HepG2 (cell line): Measurements from ENCODE around the gene NOTUM. TPM values are rescaled to one million over a fixed set of nuclear protein-coding genes. Genes with fewer than 3 reads are reported as not detected.

Experiments
- ATAC-seq: fragments of 200-7000 bp; cut with Tn5 transposase; 3 replicates; pipeline ENCODE4 v1.9.1; 2020; ENCODE audit warnings: mild to moderate bottlenecking, moderate library complexity
- BruUV-seq: library from RNA; stranded (reverse); fragments of 400-500 nt; replicated peaks from 2 replicates; lab custom pipeline; 2021; lab: Mats Ljungman, UMichigan
- CTCF ChIA-PET: fragments of 300-600 bp; formaldehyde crosslinking; extraction: SDS; loops from one replicate; lab custom pipeline; 2021; ENCODE audit warnings: low total read pairs, inconsistent platforms, low intra/inter-chr PET ratio; lab: Yijun Ruan, JAX
- POLR2A ChIA-PET: fragments of 350-600 bp; sonication (Branson Sonifier 250); formaldehyde crosslinking; loops from one replicate; lab custom pipeline; 2020; ENCODE audit warnings: antibody characterized with exemption, inconsistent platforms; lab: Yijun Ruan, JAX
- DNase-seq: peaks from one replicate; pipeline ENCODE4 v3.0.0-alpha.2; 2015; ENCODE audit warnings: low spot score
- FAIRE-seq: peaks from 3 replicates; lab custom pipeline; 2011; peaks lifted over from hg19 to GRCh38; lab: Jason Lieb, UNC
- H2AFZ ChIP-seq: one replicate; pipeline ENCODE4 v1.6.1; 2011; ENCODE audit warnings: low read length, inconsistent platforms
- H3K27ac ChIP-seq: fragments of 300-600 bp; 3 replicates; pipeline ENCODE4 v1.8.0; 2011; ENCODE audit warnings: mixed run types, mild to moderate bottlenecking, mixed read lengths, low read length, inconsistent platforms; ENCODE audit not compliant: insufficient read depth; ENCODE audit errors: extremely low read length
- H3K27me3 ChIP-seq, 2 experiments: fragments of 200-600 bp in 1 of 2; 2 replicates in 1 of 2; 3 replicates in 1 of 2; pipeline versions ENCODE4 v1.6.0 to v1.8.0; 2011; ENCODE audit warnings: low read length in 2 of 2, mild to moderate bottlenecking in 2 of 2, moderate library complexity in 2 of 2, inconsistent platforms in 1 of 2; ENCODE audit not compliant: insufficient read depth in 2 of 2, control insufficient read depth in 1 of 2
- H3K36me3 ChIP-seq, 2 experiments: fragments of 200-600 bp in 1 of 2; replicated peaks in 1 of 2; 2 replicates in 1 of 2; 3 replicates in 1 of 2; pipeline versions ENCODE4 v1.5.1 to v1.8.0; 2011; ENCODE audit warnings: low read length in 2 of 2, inconsistent platforms in 1 of 2; ENCODE audit not compliant: insufficient read depth in 2 of 2, control insufficient read depth in 1 of 2
- H3K4me1 ChIP-seq: 2 replicates; pipeline ENCODE4 v1.5.1; 2012; ENCODE audit warnings: low read length, inconsistent platforms; ENCODE audit not compliant: insufficient read depth
- H3K4me2 ChIP-seq: 2 replicates; pipeline ENCODE4 v1.6.0; 2011; ENCODE audit warnings: low read depth, low read length, inconsistent platforms
- H3K4me3 ChIP-seq, 3 experiments: fragments of 200-600 bp in 1 of 3; sonication (generic), shearing (Covaris generic) in 1 of 3; replicated peaks in 1 of 3; 2 replicates each; pipeline ENCODE4 v1.5.1; 2011 to 2016; ENCODE audit warnings: low read length in 3 of 3, inconsistent platforms in 2 of 3, low read depth in 2 of 3, mild to moderate bottlenecking in 2 of 3, control low read depth in 1 of 3, mixed read lengths in 1 of 3; ENCODE audit not compliant: insufficient read depth in 1 of 3
- H3K79me2 ChIP-seq: one replicate; pipeline ENCODE4 v1.6.1; 2011; ENCODE audit warnings: low read length, inconsistent platforms; ENCODE audit not compliant: insufficient read depth
- H3K9ac ChIP-seq: 2 replicates; pipeline ENCODE4 v1.6.0; 2011; ENCODE audit warnings: mild to moderate bottlenecking, low read depth, low read length, inconsistent platforms; ENCODE audit not compliant: insufficient read depth
- H3K9me3 ChIP-seq: 2 replicates; pipeline ENCODE4 v1.5.1; 2012; ENCODE audit warnings: mild to moderate bottlenecking, low read length
- H4K20me1 ChIP-seq: 2 replicates; pipeline ENCODE4 v1.6.0; 2011; ENCODE audit warnings: inconsistent platforms, mild to moderate bottlenecking, low read length, moderate library complexity; ENCODE audit not compliant: insufficient read depth
- ARNTL ChIP-seq: sonication (generic); formaldehyde crosslinking; IDR thresholded peaks from 2 replicates; pipeline ENCODE4 v1.4.0; 2020; ENCODE audit warnings: mild to moderate bottlenecking, missing genetic modification reagents
- EP300 ChIP-seq, 3 experiments: sonication (generic) in 1 of 3; formaldehyde crosslinking in 1 of 3; IDR thresholded peaks; 2 replicates each; pipeline versions ENCODE4 v1.5.1 to v1.6.1; 2011 to 2020; ENCODE audit warnings: low read depth in 2 of 3, low read length in 2 of 3, borderline replicate concordance in 1 of 3, improper control_type of control experiment in 1 of 3, mild to moderate bottlenecking in 1 of 3, missing genetic modification reagents in 1 of 3, moderate library complexity in 1 of 3
- FOXK2 ChIP-seq: fragments of 450-650 bp; IDR thresholded peaks from 2 replicates; pipeline ENCODE4 v1.6.1; 2016
- KAT8 ChIP-seq: IDR thresholded peaks from 2 replicates; pipeline ENCODE4 v1.6.1; 2016; ENCODE audit warnings: missing genetic modification reagents, missing compliant biosample characterization
- KLF16 ChIP-seq, 2 experiments: sonication (generic) in 1 of 2; formaldehyde crosslinking in 1 of 2; IDR thresholded peaks; 2 replicates each; pipeline versions ENCODE4 v1.6.1 to v1.8.0; 2016 to 2023; ENCODE audit warnings: missing genetic modification reagents in 2 of 2, missing compliant biosample characterization in 1 of 2
- NAIF1 ChIP-seq: sonication (generic); formaldehyde crosslinking; IDR thresholded peaks from 2 replicates; pipeline ENCODE4 v1.5.0; 2020; ENCODE audit warnings: mild to moderate bottlenecking, missing genetic modification reagents, borderline replicate concordance
- NR2C2 ChIP-seq: sonication (generic); formaldehyde crosslinking; IDR thresholded peaks from 2 replicates; pipeline ENCODE4 v1.4.0; 2020; ENCODE audit warnings: missing genetic modification reagents, mild to moderate bottlenecking, moderate library complexity, borderline replicate concordance
- PHF20 ChIP-seq: sonication (generic); formaldehyde crosslinking; IDR thresholded peaks from 2 replicates; pipeline ENCODE4 v1.5.0; 2020; ENCODE audit warnings: mild to moderate bottlenecking, missing genetic modification reagents
- PHF8 ChIP-seq: sonication (generic); formaldehyde crosslinking; IDR thresholded peaks from 2 replicates; pipeline ENCODE4 v1.5.0; 2020; ENCODE audit warnings: missing genetic modification reagents
- RBFOX2 ChIP-seq: fragments of 200-400 bp; formaldehyde crosslinking; IDR thresholded peaks from 2 replicates; pipeline ENCODE4 v1.6.1; 2017; ENCODE audit warnings: low read depth, mild to moderate bottlenecking, low read length
- RBM39 ChIP-seq: fragments of 200-400 bp; formaldehyde crosslinking; IDR thresholded peaks from one replicate; pipeline ENCODE4 v1.6.1; 2018; ENCODE audit warnings: antibody characterized with exemption, mild to moderate bottlenecking, low read depth, low read length; ENCODE audit not compliant: poor library complexity, severe bottlenecking
- ZBTB7B ChIP-seq: sonication (generic); formaldehyde crosslinking; IDR thresholded peaks from 2 replicates; pipeline ENCODE4 v1.4.0; 2020; ENCODE audit warnings: missing genetic modification reagents
- ZNF674 ChIP-seq: sonication (generic); formaldehyde crosslinking; IDR thresholded peaks from 2 replicates; pipeline ENCODE4 v1.5.0; 2020; ENCODE audit warnings: low read depth, mild to moderate bottlenecking, missing genetic modification reagents
- ZSCAN12 ChIP-seq: sonication (generic); formaldehyde crosslinking; IDR thresholded peaks from 2 replicates; pipeline ENCODE4 v1.9.0; 2021; ENCODE audit warnings: mild to moderate bottlenecking, missing genetic modification reagents
- WGBS: methylation state at CpG from one replicate; pipeline ENCODE4 v1.1.6; 2017; ENCODE audit warnings: low lambda C conversion rate; 5-methylcytosine and 5-hydroxymethylcytosine counted together
- in situ Hi-C: cut with HindIII; loops from 2 replicates; pipeline ENCODE4 v1.10.0; 2017; ENCODE audit warnings: low pct_unique_long_range_greater_than_20kb; ENCODE audit not compliant: extremely low pct_ligation_motif_present
- intact Hi-C: fragments of 100-400 bp; cut with micrococcal nuclease; formaldehyde crosslinking; loops from one replicate; pipeline ENCODE4 v1.10.0; 2022; ENCODE audit not compliant: unreplicated experiment
- polyA plus RNA-seq, 8 experiments: library from polyadenylated mRNA; depleted of rRNA in 3 of 8; stranded (reverse) in 7 of 8; unstranded in 1 of 8; fragments of >200 nt; fragmentation: Illumina TruSeq in 4 of 8; extraction: Trizol in 4 of 8; gene quantifications; 2 replicates each; pipeline versions ENCODE4 v1.2.1 to v1.2.3, GENCODE V29; 2011 to 2016; ENCODE audit warnings: low read depth in 4 of 8, missing spikeins in 1 of 8, mixed read lengths in 1 of 8; ENCODE audit not compliant: insufficient read depth in 1 of 8
- total RNA-seq, 5 experiments: library from RNA; depleted of rRNA; stranded (reverse); fragments of >200 nt; fragmentation: Illumina TruSeq; extraction: Trizol; gene quantifications; 2 replicates each; pipeline ENCODE4 v1.2.3, GENCODE V29; 2016; ENCODE audit warnings: low read depth in 1 of 5
- TF ChIP-seq, protein P1 (sequence below): IDR thresholded peaks from 2 replicates; pipeline ENCODE4 v1.6.1; 2016; ENCODE audit warnings: mild to moderate bottlenecking, missing biosample characterization, missing genetic modification reagents
- TF ChIP-seq, protein P2 (sequence below): sonication (generic); formaldehyde crosslinking; IDR thresholded peaks from 2 replicates; pipeline ENCODE4 v1.4.0; 2020; ENCODE audit warnings: mild to moderate bottlenecking, missing genetic modification reagents
- TF ChIP-seq, protein P3 (sequence below): sonication (generic); formaldehyde crosslinking; IDR thresholded peaks from 2 replicates; pipeline ENCODE4 v1.9.0; 2021; ENCODE audit warnings: missing genetic modification reagents, borderline replicate concordance
- TF ChIP-seq, protein P4 (sequence below): sonication (generic); formaldehyde crosslinking; IDR thresholded peaks from 2 replicates; pipeline ENCODE4 v1.5.1; 2020; ENCODE audit warnings: missing genetic modification reagents, mild to moderate bottlenecking, borderline replicate concordance

Gene NOTUM
- total and polyA plus RNA-seq, 2 of the 13 experiments (the other 11 are each of a cell fraction or from before 2014, with no cell fraction given) = 150 to 160 TPM

- TSS peak; percentile 94 for BruUV-seq
- H3K9me3 ChIP-seq = no peaks in the 10 kb centered on the region
- peak overlapping the region; percentile 68 to 99 (median 97) for H3K4me3 ChIP-seq
- peaks cover 36% of the 10 kb centered on the region for H3K79me2 ChIP-seq
- H4K20me1 ChIP-seq = peaks cover 9% of the 10 kb centered on the region; the same call in 1 of the 2 replicates
- no peak overlapping the region for H2AFZ ChIP-seq
- intact Hi-C loops = loop anchor here (2.0 to 5.0 kb wide), 2 partner anchors 16 to 39 kb away; partner anchors contain the start of genes ARHGDIA and MAFG
- ATAC-seq (no peak; the same call in 2 of the 3 replicates), FAIRE-seq (no peak), DNase-seq (no peak)
- peak overlapping the region; percentile 99 for H3K9ac ChIP-seq
- peak overlapping the region; percentile 99 for H3K4me2 ChIP-seq
- H3K27ac ChIP-seq = peak overlapping the region; percentile 99
- H3K4me1 ChIP-seq = peaks cover 41% of the 10 kb centered on the region
- ChIA-PET CTCF (no interaction called here), POLR2A (interaction anchor here (0.6 to 3.5 kb wide), 10 partner anchors 10 to 197 kb away, joined by 3 to 52 read pairs (median 6); partner anchors contain the start of genes ARHGDIA, CENPX, LRRC45 and MAFG)
- in situ Hi-C loops = no loop called here
- WGBS = 3% methylated on average over 15 of the region's 55 CpGs
- H3K36me3 ChIP-seq = peaks cover 60 to 77% of the 10 kb centered on the region in 2 experiments
- no peaks in the 10 kb centered on the region; a peak in 1 of 5 replicates for H3K27me3 ChIP-seq
- TF ChIP-seq NAIF1 (CRISPR knock-in tag) = no peak
- no peak for TF ChIP-seq ZSCAN12 (CRISPR knock-in tag)
- no peak for TF ChIP-seq ARNTL
- TF ChIP-seq ZBTB7B (CRISPR knock-in tag) = no peak
- peak in 1 of 2 experiments; percentile 2; a peak in 1 of 4 replicates for TF ChIP-seq KLF16 (CRISPR knock-in tag; IDR thresholded peaks at IDR 0.05)
- 0 out of 4 replicates have a peak, but pooled peaks of 1 of the 2 experiments have one; percentile 1 for TF ChIP-seq EP300 (IDR thresholded peaks at IDR 0.05; ENCODE audit: low read depth in 2 of 2, low read length in 2 of 2)
- no peak for TF ChIP-seq EP300 (CRISPR knock-in tag; IDR thresholded peaks at IDR 0.05; ENCODE audit: borderline replicate concordance)
- TF ChIP-seq NR2C2 (CRISPR knock-in tag) = peak; percentile 69; the same call in 1 of the 2 replicates
- TF ChIP-seq, protein P1, sequence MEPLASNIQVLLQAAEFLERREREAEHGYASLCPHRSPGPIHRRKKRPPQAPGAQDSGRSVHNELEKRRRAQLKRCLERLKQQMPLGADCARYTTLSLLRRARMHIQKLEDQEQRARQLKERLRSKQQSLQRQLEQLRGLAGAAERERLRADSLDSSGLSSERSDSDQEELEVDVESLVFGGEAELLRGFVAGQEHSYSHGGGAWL (CRISPR knock-in tag) = peak; percentile 75; the same call in 1 of the 2 replicates
- TF ChIP-seq PHF20 (CRISPR knock-in tag) = no peak
- no peak for TF ChIP-seq FOXK2
- no peak for TF ChIP-seq KAT8
- TF ChIP-seq PHF8 (CRISPR knock-in tag) = 0 out of 2 replicates have a peak, but pooled peaks have one; percentile 14
- peak; percentile 87 for TF ChIP-seq RBFOX2
- TF ChIP-seq, protein P2, sequence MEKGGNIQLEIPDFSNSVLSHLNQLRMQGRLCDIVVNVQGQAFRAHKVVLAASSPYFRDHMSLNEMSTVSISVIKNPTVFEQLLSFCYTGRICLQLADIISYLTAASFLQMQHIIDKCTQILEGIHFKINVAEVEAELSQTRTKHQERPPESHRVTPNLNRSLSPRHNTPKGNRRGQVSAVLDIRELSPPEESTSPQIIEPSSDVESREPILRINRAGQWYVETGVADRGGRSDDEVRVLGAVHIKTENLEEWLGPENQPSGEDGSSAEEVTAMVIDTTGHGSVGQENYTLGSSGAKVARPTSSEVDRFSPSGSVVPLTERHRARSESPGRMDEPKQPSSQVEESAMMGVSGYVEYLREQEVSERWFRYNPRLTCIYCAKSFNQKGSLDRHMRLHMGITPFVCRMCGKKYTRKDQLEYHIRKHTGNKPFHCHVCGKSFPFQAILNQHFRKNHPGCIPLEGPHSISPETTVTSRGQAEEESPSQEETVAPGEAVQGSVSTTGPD (CRISPR knock-in tag) = 0 out of 2 replicates have a peak, but pooled peaks have one; percentile 4
- no peak for TF ChIP-seq ZNF674 (CRISPR knock-in tag)
- TF ChIP-seq, protein P3, sequence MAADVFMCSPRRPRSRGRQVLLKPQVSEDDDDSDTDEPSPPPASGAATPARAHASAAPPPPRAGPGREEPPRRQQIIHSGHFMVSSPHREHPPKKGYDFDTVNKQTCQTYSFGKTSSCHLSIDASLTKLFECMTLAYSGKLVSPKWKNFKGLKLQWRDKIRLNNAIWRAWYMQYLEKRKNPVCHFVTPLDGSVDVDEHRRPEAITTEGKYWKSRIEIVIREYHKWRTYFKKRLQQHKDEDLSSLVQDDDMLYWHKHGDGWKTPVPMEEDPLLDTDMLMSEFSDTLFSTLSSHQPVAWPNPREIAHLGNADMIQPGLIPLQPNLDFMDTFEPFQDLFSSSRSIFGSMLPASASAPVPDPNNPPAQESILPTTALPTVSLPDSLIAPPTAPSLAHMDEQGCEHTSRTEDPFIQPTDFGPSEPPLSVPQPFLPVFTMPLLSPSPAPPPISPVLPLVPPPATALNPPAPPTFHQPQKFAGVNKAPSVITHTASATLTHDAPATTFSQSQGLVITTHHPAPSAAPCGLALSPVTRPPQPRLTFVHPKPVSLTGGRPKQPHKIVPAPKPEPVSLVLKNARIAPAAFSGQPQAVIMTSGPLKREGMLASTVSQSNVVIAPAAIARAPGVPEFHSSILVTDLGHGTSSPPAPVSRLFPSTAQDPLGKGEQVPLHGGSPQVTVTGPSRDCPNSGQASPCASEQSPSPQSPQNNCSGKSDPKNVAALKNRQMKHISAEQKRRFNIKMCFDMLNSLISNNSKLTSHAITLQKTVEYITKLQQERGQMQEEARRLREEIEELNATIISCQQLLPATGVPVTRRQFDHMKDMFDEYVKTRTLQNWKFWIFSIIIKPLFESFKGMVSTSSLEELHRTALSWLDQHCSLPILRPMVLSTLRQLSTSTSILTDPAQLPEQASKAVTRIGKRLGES (CRISPR knock-in tag) = 0 out of 2 replicates have a peak, but pooled peaks have one; percentile 1
- TF ChIP-seq, protein P4, sequence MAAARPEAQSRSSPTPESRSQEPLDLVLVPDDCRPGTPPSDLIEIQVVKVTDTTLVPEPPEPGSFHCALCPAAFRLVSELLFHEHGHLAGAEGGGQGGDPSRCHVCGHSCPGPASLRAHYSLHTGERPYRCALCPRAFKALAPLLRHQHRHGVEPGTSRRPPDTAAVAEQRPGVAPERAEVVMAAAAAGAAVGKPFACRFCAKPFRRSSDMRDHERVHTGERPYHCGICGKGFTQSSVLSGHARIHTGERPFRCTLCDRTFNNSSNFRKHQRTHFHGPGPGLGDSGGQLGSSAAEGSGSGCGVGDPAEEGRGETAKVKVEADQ = no peak; the same call in 1 of the 2 replicates
- TF ChIP-seq RBM39 = peak; percentile 63
Observed at GRCh38 chr17:81910840-81911276, 50.1 kb downstream of the NOTUM start.
